LNCAP (cell line): ENCODE measurements around the gene SIPA1L3.
A peak's percentile ranks its signal among the peaks of the same experiment; 100 is the strongest.

Source experiments
- CTCF ChIP-seq: fragments of 450-650 bp; IDR thresholded peaks from 2 replicates; pipeline ENCODE4 v1.5.1; 2017; ENCODE audit warnings: mild to moderate bottlenecking

SIPA1L3 gene

DNA sequence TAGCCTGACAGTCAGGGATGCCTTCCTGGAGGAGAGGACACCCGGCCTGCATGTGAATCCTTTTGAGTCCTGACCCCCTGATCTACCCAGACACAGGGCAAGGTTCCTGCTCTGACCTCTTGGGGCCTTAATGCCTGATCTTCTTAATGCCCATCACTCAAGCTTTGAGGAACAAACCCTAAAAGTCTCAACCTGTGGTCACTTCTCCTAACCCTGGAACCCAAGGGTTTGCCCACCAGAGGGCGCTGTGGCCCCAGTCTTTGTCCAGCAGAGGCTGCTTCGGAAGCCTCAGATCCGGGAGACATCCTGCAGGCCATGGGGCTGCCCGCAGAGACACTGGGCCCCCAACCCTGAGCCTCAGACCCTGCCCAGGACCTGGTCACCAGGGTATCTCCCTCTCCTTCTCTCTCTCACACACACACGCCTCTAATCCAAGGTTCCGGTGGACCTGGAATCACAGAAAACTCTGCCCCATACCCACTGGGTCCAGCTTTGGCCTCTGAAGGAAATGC, 326.8 kb downstream of the SIPA1L3 start:
- peak; percentile 83 for TF ChIP-seq CTCF

GRCh38 chr19:38234615-38235014, 327.6 kb downstream of the SIPA1L3 start:
- TF ChIP-seq CTCF = no peak

GRCh38 chr19:38239816-38240215, 332.8 kb downstream of the SIPA1L3 start:
- TF ChIP-seq CTCF = no peak

DNA sequence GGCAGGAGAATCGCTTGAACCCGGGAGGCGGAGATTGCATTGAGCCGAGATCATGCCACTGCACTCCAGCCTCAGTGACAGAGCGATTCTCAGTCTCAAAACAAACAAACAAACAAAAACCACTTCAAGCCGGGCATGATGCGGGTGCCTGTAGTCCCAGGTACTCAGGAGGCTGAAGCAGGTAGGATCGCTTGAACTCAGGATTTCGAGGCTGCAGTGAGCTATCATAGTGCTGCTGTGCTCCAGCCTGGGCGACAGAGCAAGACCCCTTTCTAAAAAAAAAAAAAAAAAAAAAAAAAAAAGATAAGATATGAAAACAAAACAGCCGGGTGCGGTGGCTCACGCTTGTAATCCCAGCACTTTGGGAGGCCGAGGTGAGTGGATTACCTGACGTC, 336.3 kb downstream of the SIPA1L3 start:
- no peak for TF ChIP-seq CTCF

- TF ChIP-seq CTCF = no peak
These were observed 339.0 kb downstream of the SIPA1L3 start for GRCh38 chr19:38245826-38246498.

DNA sequence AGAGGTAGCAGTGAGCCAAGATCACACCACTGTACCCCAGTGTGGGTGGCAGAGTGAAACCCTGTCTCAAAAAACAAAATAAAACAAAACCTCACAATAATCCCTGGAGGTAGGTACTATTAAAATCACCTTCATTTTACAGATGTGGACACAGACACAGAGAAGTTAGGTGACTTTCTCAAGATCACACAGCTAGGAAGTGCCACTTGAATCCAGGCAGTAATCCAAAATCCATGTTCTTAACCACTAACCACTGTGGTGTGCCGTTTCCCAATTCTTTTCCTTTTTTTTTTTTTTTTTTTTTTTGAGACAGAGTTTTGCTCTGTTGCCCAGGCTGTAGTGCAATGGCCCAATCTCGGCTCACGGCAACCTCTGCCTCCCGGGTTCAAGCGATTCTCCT, 340.1 kb downstream of the SIPA1L3 start:
- no peak for TF ChIP-seq CTCF

- TF ChIP-seq CTCF = no peak
These were observed 340.8 kb downstream of the SIPA1L3 start for GRCh38 chr19:38247734-38248268.
